ENCODE measurements around the gene IGFL2. TPM values are rescaled to one million over a fixed set of nuclear protein-coding genes. Genes with fewer than 3 reads are reported as not detected.
"Not testable (repeated sequence)": the region's sequence is repeated elsewhere in the genome, so short reads cannot be mapped to it uniquely, and the experiment has no call there.

The IGFL2 gene
- total RNA-seq, 6 experiments from 2014 or later = not detected

GRCh38 chr19:46189971-46190888 is 42.2 kb downstream of the IGFL2 start:
- TF ChIP-seq CTCF (IDR thresholded peaks at IDR 0.05) = no peak
- no peak for TF ChIP-seq POLR2A (IDR thresholded peaks at IDR 0.05)
- H3K27ac ChIP-seq = peak overlapping the region; percentile 25 to 94 (median 90)
- WGBS (ENCODE audit: insufficient coverage, low coverage, low lambda C conversion rate, missing lambda C conversion rate) = 28% methylated on average over 7 of the region's 8 CpGs
- no peaks in the 10 kb centered on the region for H3K27me3 ChIP-seq
- no peaks in the 10 kb centered on the region for H3K9me3 ChIP-seq
- intact Hi-C loops (cut with DNase I) = loop anchor here (5.0 to 10.0 kb wide), 3 partner anchors 75 to 108 kb away; no protein-coding TSS in a partner anchor
- H3K4me1 ChIP-seq = peaks cover 0 to 38% (median 15%) of the 10 kb centered on the region in 4 donors
- no peak overlapping the region for H3K4me3 ChIP-seq
- ATAC-seq = peak; percentile 62 to 85 (median 66)
- no peaks in the 10 kb centered on the region for H3K36me3 ChIP-seq
- peak; percentile 52 to 85 (median 73) for DNase-seq

- no peak for ATAC-seq
- Histone ChIP-seq H3K36me3 (no peaks in the 10 kb centered on the region), H3K27me3 (no peaks in the 10 kb centered on the region), H3K9me3 (no peaks in the 10 kb centered on the region), H3K27ac (peak overlapping the region in 2 of 3 donors; percentile 94), H3K4me3 (no peak overlapping the region), H3K4me1 (peaks cover 0 to 38% (median 15%) of the 10 kb centered on the region in 4 donors)
- 80% methylated on average over 4 of the region's 4 CpGs for WGBS (ENCODE audit: insufficient coverage, low coverage, low lambda C conversion rate, missing lambda C conversion rate)
- intact Hi-C loops (cut with DNase I) = no loop called here
- TF ChIP-seq CTCF (IDR thresholded peaks at IDR 0.05) (no peak), POLR2A (IDR thresholded peaks at IDR 0.05) (no peak)
- no peak for DNase-seq
These were observed 43.3 kb downstream of the IGFL2 start for GRCh38 chr19:46191356-46191755.

DNA sequence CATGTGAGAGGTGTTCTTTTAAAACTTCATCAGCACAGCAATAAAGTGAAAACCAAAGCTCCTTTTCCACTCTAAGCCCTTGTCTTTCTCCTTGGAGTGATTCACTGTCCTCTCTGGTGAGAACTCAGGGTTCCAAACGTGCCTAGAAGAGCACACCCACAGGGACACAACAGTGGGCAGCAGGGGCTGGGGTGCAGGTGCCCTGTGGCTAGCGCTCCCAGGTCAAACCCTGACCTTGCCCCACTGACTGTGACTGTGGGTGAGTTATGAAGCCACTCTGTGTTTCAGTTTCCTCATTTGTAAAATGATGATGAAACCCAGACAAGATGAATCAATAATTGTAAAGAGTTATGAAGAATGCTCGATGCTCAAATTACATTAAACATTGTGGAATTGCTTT is 43.9 kb downstream of the IGFL2 start:
- DNase-seq = no peak
- Histone ChIP-seq H3K4me3 (no peak overlapping the region), H3K9me3 (no peaks in the 10 kb centered on the region), H3K36me3 (no peaks in the 10 kb centered on the region), H3K27ac (peak overlapping the region in 2 of 3 donors; percentile 94 to 97), H3K4me1 (peaks cover 0 to 38% (median 15%) of the 10 kb centered on the region in 4 donors), H3K27me3 (no peaks in the 10 kb centered on the region)
- peak in 3 of 4 donors; percentile 4 to 22 (median 13) for ATAC-seq
- 16% methylated on average over 3 of the region's 3 CpGs for WGBS (ENCODE audit: insufficient coverage, low coverage, low lambda C conversion rate, missing lambda C conversion rate)
- TF ChIP-seq CTCF (IDR thresholded peaks at IDR 0.05) (no peak), POLR2A (IDR thresholded peaks at IDR 0.05) (no peak)
- intact Hi-C loops (cut with DNase I) = no loop called here

DNA sequence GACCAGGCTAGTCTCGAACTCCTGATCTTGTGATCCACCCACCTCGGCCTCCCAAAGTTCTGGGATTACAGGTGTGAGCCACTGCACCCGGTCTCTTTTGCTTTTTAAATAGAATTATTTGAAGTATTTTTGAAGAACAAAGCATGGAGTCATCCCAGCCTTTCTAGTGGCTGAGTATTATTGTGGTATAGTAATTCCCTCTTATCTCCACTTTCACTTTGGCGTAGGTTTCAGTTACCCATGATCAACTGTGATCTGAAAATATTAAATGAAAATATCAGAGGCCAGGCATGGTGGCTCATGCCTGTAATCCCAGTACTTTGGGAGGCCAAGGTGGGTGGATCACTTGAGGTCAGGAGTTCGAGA is 44.6 kb downstream of the IGFL2 start:
- intact Hi-C loops (cut with DNase I) = not testable (repeated sequence)
- peak overlapping the region; percentile 89 to 97 (median 94) for H3K27ac ChIP-seq
- 58% methylated on average over 5 of the region's 5 CpGs for WGBS (ENCODE audit: insufficient coverage, low coverage, low lambda C conversion rate, missing lambda C conversion rate)

More for the DNA sequence above, 44.6 kb downstream of the IGFL2 start:
- peak in 1 of 4 donors; percentile 5 for ATAC-seq
- not testable (repeated sequence) for H3K36me3 ChIP-seq, H3K27me3 ChIP-seq, DNase-seq, H3K4me3 ChIP-seq, H3K9me3 ChIP-seq
- H3K4me1 ChIP-seq = peaks cover 0 to 38% (median 15%) of the 10 kb centered on the region in 4 donors
